Endodermal cell (in vitro differentiated cells): ENCODE measurements around the gene MPP2. TPM values are rescaled to one million over a fixed set of nuclear protein-coding genes. Genes with fewer than 3 reads are reported as not detected.

Experiments used
- DNase-seq: peaks from one replicate; pipeline ENCODE4 v3.0.0-alpha.2; 2017
- H3K27ac ChIP-seq: 2 replicates; pipeline ENCODE4 v1.5.1; 2013; ENCODE audit warnings: mild to moderate bottlenecking, low read depth, low read length, moderate library complexity
- H3K27me3 ChIP-seq: 2 replicates; pipeline ENCODE4 v1.6.1; 2013; ENCODE audit warnings: mild to moderate bottlenecking, low read length, moderate library complexity; ENCODE audit not compliant: insufficient read depth, control insufficient read depth, poor library complexity, severe bottlenecking
- H3K36me3 ChIP-seq: 2 replicates; pipeline ENCODE4 v1.7.0; 2013; ENCODE audit warnings: mild to moderate bottlenecking, low read length, moderate library complexity; ENCODE audit not compliant: control insufficient read depth, insufficient read depth
- H3K4me1 ChIP-seq: one replicate; pipeline ENCODE4 v1.7.0; 2013; ENCODE audit warnings: low read length; ENCODE audit not compliant: control insufficient read depth, insufficient read depth
- H3K4me3 ChIP-seq: 2 replicates; pipeline ENCODE4 v1.5.1; 2013; ENCODE audit warnings: mild to moderate bottlenecking, low read length, moderate library complexity
- H3K9ac ChIP-seq: 2 replicates; pipeline ENCODE4 v1.6.1; 2013; ENCODE audit warnings: mild to moderate bottlenecking, low read length, moderate library complexity; ENCODE audit not compliant: poor library complexity, severe bottlenecking; ENCODE audit errors: extremely low read depth
- H3K9me3 ChIP-seq: 2 replicates; pipeline ENCODE4 v1.6.1; 2013; ENCODE audit warnings: mild to moderate bottlenecking, low read length, moderate library complexity; ENCODE audit not compliant: control insufficient read depth
- H3K27ac Mint-ChIP-seq: 2 replicates; pipeline ENCODE4 v1.8.0; 2020; ENCODE audit warnings: mixed read lengths
- H3K27me3 Mint-ChIP-seq: 2 replicates; pipeline ENCODE4 v1.8.0; 2021; ENCODE audit warnings: mild to moderate bottlenecking, mixed read lengths; ENCODE audit not compliant: insufficient read depth
- H3K36me3 Mint-ChIP-seq: 2 replicates; pipeline ENCODE4 v1.8.0; 2020; ENCODE audit warnings: low read depth, mixed read lengths
- H3K4me1 Mint-ChIP-seq: 2 replicates; pipeline ENCODE4 v1.8.0; 2020; ENCODE audit warnings: mixed read lengths
- H3K4me3 Mint-ChIP-seq: 2 replicates; pipeline ENCODE4 v1.8.0; 2020; ENCODE audit warnings: mild to moderate bottlenecking, moderate library complexity, mixed read lengths
- H3K9me3 Mint-ChIP-seq: 2 replicates; pipeline ENCODE4 v1.8.0; 2020; ENCODE audit warnings: mild to moderate bottlenecking, mixed read lengths
- CTCF ChIP-seq: fragments of 200-600 bp; sonication (generic); conservative IDR thresholded peaks from 2 replicates; pipeline ENCODE4 v1.5.0; 2021; ENCODE audit warnings: antibody characterized with exemption, mild to moderate bottlenecking
- WGBS, 2 experiments: methylation state at CpG; one replicate each; pipeline versions ENCODE4 v1.1.5 to v1.1.7; 2013; ENCODE audit warnings: missing lambda C conversion rate in 2 of 2, mixed read lengths in 1 of 2; ENCODE audit not compliant: insufficient coverage in 1 of 2, insufficient read length in 1 of 2; 5-methylcytosine and 5-hydroxymethylcytosine counted together
- long read RNA-seq, 4 experiments: library from polyadenylated mRNA in 2 of 4; library from RNA in 1 of 4; library from capped mRNA in 1 of 4; stranded (forward) in 3 of 4; unstranded in 1 of 4; transcript quantifications; one replicate each; pipeline ENCODE4 v2.0.0, GENCODE V29; 2020 to 2021; ENCODE audit warnings: inconsistent platforms in 1 of 4
- polyA plus RNA-seq, 2 experiments: library from polyadenylated mRNA; stranded (reverse); fragments of 50-300 nt; gene quantifications; one replicate each; pipeline ENCODE4 v1.2.3, GENCODE V29; 2013
- total RNA-seq, 2 donors: library from RNA; stranded (reverse); fragmentation: NEBNext Ultra II Directional in 1 of 2; extraction: Animal tissue kit (Norgen Biotek cat#: 25700) in 1 of 2; gene quantifications; 2 replicates in 1 of 2; 3 replicates in 1 of 2; pipeline ENCODE4 v1.2.1, GENCODE V29; 2021

MPP2 gene
- 10 to 100 TPM; 16.2 to 18.3 TPM for total RNA-seq
- 19.7 TPM for polyA plus RNA-seq (2013, experiment 1 of 2)
- polyA plus RNA-seq (2013, experiment 2 of 2), result 18.1 TPM
- long read RNA-seq, experiment 1, full-length matches to known transcripts, result 2 of 5 reads
- long read RNA-seq, experiment 1, partial matches to known transcripts, result 1 of 5 reads
- long read RNA-seq, experiment 1, other reads (novel, unspliced or antisense), result 2 of 5 reads
- long read RNA-seq, experiment 2, full-length matches to known transcripts, result 36 of 45 reads
- long read RNA-seq, experiment 2, partial matches to known transcripts, result 3 of 45 reads
- long read RNA-seq, experiment 2, other reads (novel, unspliced or antisense), result 6 of 45 reads
- long read RNA-seq, experiment 3, full-length matches to known transcripts, result 101 of 129 reads
- long read RNA-seq, experiment 3, partial matches to known transcripts, result 8 of 129 reads
- long read RNA-seq, experiment 3, other reads (novel, unspliced or antisense), result 20 of 129 reads
- long read RNA-seq, experiment 4, full-length matches to known transcripts, result 1 of 1 reads
- long read RNA-seq, experiment 4, partial matches to known transcripts, result 0 of 1 reads
- long read RNA-seq, experiment 4, other reads (novel, unspliced or antisense), result 0 of 1 reads

GRCh38 chr17:43907425-43907981, at the start of gene MPP2:
MPP2 (minus strand) TSS chr17:43907536; CDS start chr17:43904460, 3,076 bp downstream.
- peak within 1 kb of the TSS; percentile 63 for H3K4me3 Mint-ChIP-seq
- no peaks in the 10 kb centered on the region for H3K4me1 Mint-ChIP-seq
- peaks cover 53% of the 10 kb centered on the region for H3K27me3 ChIP-seq
- H3K9me3 Mint-ChIP-seq, result no peaks in the 10 kb centered on the region
- peaks cover 58% of the 10 kb centered on the region for H3K27me3 Mint-ChIP-seq
- H3K4me1 ChIP-seq, result no peaks in the 10 kb centered on the region
- H3K4me3 ChIP-seq, result peak within 1 kb of the TSS; percentile 72
- peak within 1 kb of the TSS; percentile 3 for H3K27ac Mint-ChIP-seq
- peak within 1 kb of the TSS; percentile 76 for H3K27ac ChIP-seq
- H3K9ac ChIP-seq, result peak within 1 kb of the TSS; percentile 3
- no peak for TF ChIP-seq CTCF
- H3K36me3 Mint-ChIP-seq, result no peaks in the 10 kb centered on the region
- no peaks in the 10 kb centered on the region for H3K36me3 ChIP-seq
- WGBS, 2 experiments, result 0 to 1% methylated on average over 22 to 36 of the region's 36 CpGs
- no peaks in the 10 kb centered on the region for H3K9me3 ChIP-seq
- DNase-seq, result peak; percentile 98

- Histone ChIP-seq H3K9ac (no peak overlapping the region), H3K36me3 (no peaks in the 10 kb centered on the region), H3K27me3 (peaks cover 40% of the 10 kb centered on the region), H3K9me3 (no peaks in the 10 kb centered on the region), H3K27ac (no peak overlapping the region), H3K4me3 (no peak overlapping the region), H3K4me1 (no peaks in the 10 kb centered on the region)
- peaks cover 45% of the 10 kb centered on the region for H3K27me3 Mint-ChIP-seq
- no peak for TF ChIP-seq CTCF
- no peaks in the 10 kb centered on the region for H3K9me3 Mint-ChIP-seq
- DNase-seq, result no peak
- H3K4me3 Mint-ChIP-seq, result no peak overlapping the region
- H3K27ac Mint-ChIP-seq, result no peak overlapping the region
- H3K4me1 Mint-ChIP-seq, result peaks cover 7% of the 10 kb centered on the region
- no peaks in the 10 kb centered on the region for H3K36me3 Mint-ChIP-seq
- 89 to 92% methylated on average over 1 to 7 of the region's 8 CpGs for WGBS, 2 experiments
Observed at GRCh38 chr17:43956222-43956621, 48.9 kb upstream of the MPP2 start.

GRCh38 chr17:43953746-43954145, 46.4 kb upstream of the MPP2 start, which contains the start of gene PYY:
PYY (minus strand) TSS chr17:43953940; CDS start chr17:43953483, 457 bp downstream.
- peak; percentile 71 for DNase-seq
- peak within 1 kb of the TSS; percentile 79 for H3K4me3 ChIP-seq
- H3K9ac ChIP-seq, result no peak within 1 kb of the TSS
- 62% methylated on average over 11 of the region's 11 CpGs; no CpG with 5 or more reads in 1 of the 2 experiments for WGBS, 2 experiments
- no peaks in the 10 kb centered on the region for H3K36me3 ChIP-seq
- Mint-ChIP-seq H3K27me3 (peaks cover 61% of the 10 kb centered on the region), H3K9me3 (no peaks in the 10 kb centered on the region), H3K4me3 (peak within 1 kb of the TSS; percentile 74), H3K27ac (peak within 1 kb of the TSS; percentile 98), H3K4me1 (peaks cover 7% of the 10 kb centered on the region), H3K36me3 (no peaks in the 10 kb centered on the region)
- no peak within 1 kb of the TSS for H3K27ac ChIP-seq
- no peaks in the 10 kb centered on the region for H3K9me3 ChIP-seq
- no peaks in the 10 kb centered on the region for H3K4me1 ChIP-seq
- TF ChIP-seq CTCF, result no peak
- peaks cover 48% of the 10 kb centered on the region for H3K27me3 ChIP-seq
